ENCODE measurements around the gene FAM50B.

Gene FAM50B

DNA sequence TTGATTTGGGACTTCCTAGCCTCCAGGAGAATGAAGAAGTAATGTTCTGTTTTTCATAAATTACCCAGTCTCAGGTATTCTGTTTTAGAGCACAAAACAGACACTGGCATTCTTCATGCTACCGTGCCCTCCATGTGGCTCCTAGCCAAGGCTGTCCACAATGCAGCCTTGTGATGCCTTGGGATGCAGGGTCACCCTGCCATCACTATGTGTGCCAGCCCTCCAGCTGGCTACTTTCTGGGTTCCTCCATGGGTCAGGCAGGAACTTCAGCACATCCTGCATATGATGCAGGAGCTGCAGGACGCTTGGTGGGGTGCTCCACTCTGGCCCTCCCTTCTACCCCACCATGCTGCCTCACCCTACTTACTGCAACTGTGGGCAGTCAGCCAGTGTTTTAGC is 38.0 kb upstream of the FAM50B start:
- DNase-seq (ENCODE audit: low read depth) = no peak
- no peak for TF ChIP-seq CTCF (IDR thresholded peaks at IDR 0.05; ENCODE audit: low read depth, low read length, missing control alignments)
- no peak overlapping the region for H3K4me3 ChIP-seq (ENCODE audit: low read depth, low read length)

- DNase-seq (ENCODE audit: low read depth) = no peak
- no peak for TF ChIP-seq CTCF (IDR thresholded peaks at IDR 0.05; ENCODE audit: low read depth, low read length, missing control alignments)
- H3K4me3 ChIP-seq (ENCODE audit: low read depth, low read length) = no peak overlapping the region
These were observed 36.6 kb upstream of the FAM50B start for GRCh38 chr6:3812596-3812995.

- H3K4me3 ChIP-seq (ENCODE audit: low read depth, low read length) = no peak overlapping the region
- no peak for DNase-seq (ENCODE audit: low read depth)
- TF ChIP-seq CTCF (IDR thresholded peaks at IDR 0.05; ENCODE audit: low read depth, low read length, missing control alignments) = peak; percentile 4
These were observed 35.9 kb upstream of the FAM50B start for GRCh38 chr6:3813150-3813780.

- no peak overlapping the region for H3K4me3 ChIP-seq (ENCODE audit: low read depth, low read length)
- no peak for DNase-seq (ENCODE audit: low read depth)
- TF ChIP-seq CTCF (IDR thresholded peaks at IDR 0.05; ENCODE audit: low read depth, low read length, missing control alignments) = no peak
These were observed 35.3 kb upstream of the FAM50B start for GRCh38 chr6:3813918-3814317.

GRCh38 chr6:3814539-3814938 is 34.6 kb upstream of the FAM50B start:
- no peak for TF ChIP-seq CTCF (IDR thresholded peaks at IDR 0.05; ENCODE audit: low read depth, low read length, missing control alignments)
- no peak overlapping the region for H3K4me3 ChIP-seq (ENCODE audit: low read depth, low read length)
- no peak for DNase-seq (ENCODE audit: low read depth)

GRCh38 chr6:3816251-3816650 is 32.9 kb upstream of the FAM50B start:
- no peak for DNase-seq (ENCODE audit: low read depth)
- no peak overlapping the region for H3K4me3 ChIP-seq (ENCODE audit: low read depth, low read length)
- TF ChIP-seq CTCF (IDR thresholded peaks at IDR 0.05; ENCODE audit: low read depth, low read length, missing control alignments) = no peak

Measured in GM12864 (cell line).